ENCODE results near the gene ANKRD36. TPM values are rescaled to one million over a fixed set of nuclear protein-coding genes. Genes with fewer than 3 reads are reported as not detected.
"Not testable (repeated sequence)": the region's sequence is repeated elsewhere in the genome, so short reads cannot be mapped to it uniquely, and the experiment has no call there.

The ANKRD36 gene
- 17.0 TPM for polyA plus RNA-seq (2012; ENCODE audit: missing spikeins)

DNA sequence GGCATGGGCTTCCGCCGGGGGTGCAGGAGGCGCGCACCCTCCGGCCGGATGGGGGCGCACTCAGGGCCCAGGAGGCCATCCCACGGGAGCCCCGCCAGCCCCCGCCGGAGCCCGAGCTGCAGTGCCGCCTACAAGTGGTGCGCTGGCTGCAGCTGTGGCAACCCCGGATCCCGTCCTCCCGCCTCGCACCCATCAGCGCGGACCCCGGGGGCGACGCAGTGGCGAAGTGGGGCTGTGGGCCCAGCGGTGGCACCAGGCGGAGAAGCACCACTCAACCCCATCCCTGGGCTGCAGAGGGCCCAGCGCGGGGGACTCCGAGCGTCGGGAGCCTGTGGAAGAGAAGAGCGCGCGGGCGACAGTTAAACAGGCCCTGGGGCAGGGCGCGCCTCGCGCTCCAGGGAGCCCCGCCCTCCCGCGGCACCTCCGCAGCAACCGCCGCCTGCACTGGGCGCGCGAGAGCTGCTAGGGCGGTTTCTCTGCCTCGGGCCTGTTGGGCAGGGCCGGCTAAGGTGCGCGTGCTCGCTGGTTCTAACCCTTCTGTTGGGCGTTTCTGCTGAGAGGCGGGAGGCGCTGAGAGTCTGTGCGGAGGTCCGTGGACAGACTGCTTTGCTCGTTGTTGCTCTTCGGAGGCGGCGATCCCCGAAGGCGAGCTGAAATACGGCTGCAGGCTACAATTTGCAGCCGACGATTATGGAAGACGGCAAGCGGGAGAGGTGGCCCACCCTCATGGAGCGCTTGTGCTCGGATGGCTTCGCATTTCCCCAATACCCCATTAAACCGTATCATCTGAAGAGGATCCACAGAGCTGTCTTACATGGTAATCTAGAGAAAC lies at the start of gene ANKRD36:
ANKRD36 (plus strand) TSS at position 104 of the 832 bp plus-strand sequence; CDS start at position 691, 587 bp downstream.
- TF ChIP-seq POLR2AphosphoS5 (IDR thresholded peaks at IDR 0.05; ENCODE audit: low read depth, low read length) (peak; percentile 45; the same call in 1 of the 2 replicates), POLR2A (IDR thresholded peaks at IDR 0.05; ENCODE audit: low read depth, low read length) (peak; percentile 64; the same call in 1 of the 2 replicates)
- FAIRE-seq, result peak; percentile 9
- peak; percentile 45 for DNase-seq (ENCODE audit: insufficient read length)

DNA sequence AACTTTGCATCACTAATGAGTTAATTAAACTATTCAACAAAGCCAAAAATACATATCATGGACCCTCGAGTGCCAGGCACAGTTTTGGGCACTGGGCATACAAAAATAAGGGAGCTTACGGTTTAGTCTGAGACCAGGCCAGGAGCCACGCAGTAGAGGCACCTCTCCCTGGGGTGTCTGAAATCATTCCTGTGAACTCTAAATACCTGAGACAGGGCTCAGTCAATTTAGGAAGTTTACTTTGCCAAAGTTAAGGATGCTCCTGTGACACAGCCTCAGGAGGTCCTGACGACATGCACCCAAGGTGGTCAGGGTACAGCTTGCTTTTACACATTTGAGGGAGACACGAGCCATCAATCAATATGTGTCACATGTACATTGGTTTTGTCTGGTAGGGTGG lies 46.9 kb upstream of the ANKRD36 start:
- FAIRE-seq; DNase-seq (ENCODE audit: insufficient read length): not testable (repeated sequence)

DNA sequence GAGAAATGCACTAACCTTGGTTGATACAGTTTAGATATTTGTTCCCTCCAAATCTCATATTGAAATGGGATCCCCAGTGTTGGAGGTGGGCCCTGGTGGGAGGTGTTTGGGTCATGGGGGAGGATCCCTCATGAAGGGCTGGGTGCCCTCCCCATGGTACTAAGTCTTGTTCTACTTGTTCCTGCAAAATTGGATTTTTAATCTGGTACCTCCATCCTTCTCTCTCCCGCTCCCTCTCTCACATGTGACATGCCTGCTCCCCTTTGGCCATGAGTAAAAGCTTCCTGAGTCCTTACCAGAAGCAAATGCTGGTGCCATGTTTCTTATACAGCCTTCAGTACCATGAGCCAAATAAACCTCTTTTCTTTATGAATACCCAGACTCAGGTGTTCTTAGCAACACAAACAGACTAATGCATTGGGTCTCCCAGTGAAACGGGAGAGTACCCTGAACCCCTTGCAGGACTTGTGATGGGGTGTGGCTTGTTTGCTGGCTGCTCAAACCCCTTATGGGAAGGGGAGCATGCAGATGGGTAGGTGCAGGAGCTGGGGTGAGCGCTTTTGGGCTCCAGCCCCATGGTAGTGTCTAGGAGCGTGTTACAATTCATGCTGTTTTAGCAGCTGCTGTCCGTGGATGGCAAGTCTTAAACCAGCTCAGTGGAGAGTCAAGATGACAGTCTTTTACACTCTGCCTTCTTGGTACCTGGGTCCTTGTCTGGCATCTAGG lies 45.5 kb upstream of the ANKRD36 start:
- FAIRE-seq, result no peak
- no peak for DNase-seq (ENCODE audit: insufficient read length)
- no peak for TF ChIP-seq POLR2AphosphoS5 (IDR thresholded peaks at IDR 0.05; ENCODE audit: low read depth, low read length)
- no peak for TF ChIP-seq POLR2A (IDR thresholded peaks at IDR 0.05; ENCODE audit: low read depth, low read length)
- TF ChIP-seq TAF1 (IDR thresholded peaks at IDR 0.05; ENCODE audit: borderline replicate concordance, low read depth, low read length), result no peak

DNA sequence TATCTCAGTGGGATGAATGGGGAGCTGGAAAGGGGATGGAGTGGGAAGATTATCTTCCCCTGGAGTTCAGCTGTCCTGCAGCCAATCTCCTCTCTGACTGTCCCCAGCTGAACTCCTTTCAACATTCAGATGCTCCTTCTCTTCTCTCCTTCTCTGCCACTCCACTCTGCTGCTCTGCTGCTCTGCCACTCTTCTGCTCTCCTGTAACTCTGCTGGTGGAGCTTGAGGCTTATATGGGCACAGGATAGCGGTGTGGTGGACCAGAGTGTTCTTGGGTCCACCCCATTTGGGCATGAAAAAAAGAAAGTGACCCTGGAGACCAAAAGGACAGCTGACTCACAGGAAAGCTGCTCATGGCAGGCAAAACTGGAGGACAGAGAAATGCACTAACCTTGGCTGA lies 44.9 kb upstream of the ANKRD36 start:
- DNase-seq (ENCODE audit: insufficient read length) (no peak), FAIRE-seq (no peak)
- TF ChIP-seq POLR2AphosphoS5 (IDR thresholded peaks at IDR 0.05; ENCODE audit: low read depth, low read length), result no peak
- no peak for TF ChIP-seq TAF1 (IDR thresholded peaks at IDR 0.05; ENCODE audit: borderline replicate concordance, low read depth, low read length)
- no peak for TF ChIP-seq POLR2A (IDR thresholded peaks at IDR 0.05; ENCODE audit: low read depth, low read length)

DNA sequence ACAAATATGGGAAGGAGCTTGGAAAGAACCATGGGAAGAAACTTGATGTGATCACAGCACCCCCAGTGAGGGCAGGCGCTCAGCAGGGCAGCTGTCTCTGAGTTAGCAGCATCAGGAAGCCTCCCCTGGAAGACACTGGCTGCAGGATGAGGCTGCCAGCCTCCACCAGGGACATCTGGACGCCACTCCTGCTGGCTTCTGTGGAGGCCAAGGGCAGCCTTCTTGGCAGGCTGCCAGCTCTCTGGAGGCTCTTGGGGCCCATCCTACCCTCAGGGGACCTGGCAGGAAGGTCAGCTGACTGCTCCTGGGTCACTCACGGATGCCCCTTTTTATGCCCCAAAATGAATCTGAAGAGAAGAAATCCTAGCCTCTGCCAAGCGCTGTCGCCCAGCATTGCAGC lies 44.2 kb upstream of the ANKRD36 start:
- not testable (repeated sequence) for DNase-seq (ENCODE audit: insufficient read length); FAIRE-seq

DNA sequence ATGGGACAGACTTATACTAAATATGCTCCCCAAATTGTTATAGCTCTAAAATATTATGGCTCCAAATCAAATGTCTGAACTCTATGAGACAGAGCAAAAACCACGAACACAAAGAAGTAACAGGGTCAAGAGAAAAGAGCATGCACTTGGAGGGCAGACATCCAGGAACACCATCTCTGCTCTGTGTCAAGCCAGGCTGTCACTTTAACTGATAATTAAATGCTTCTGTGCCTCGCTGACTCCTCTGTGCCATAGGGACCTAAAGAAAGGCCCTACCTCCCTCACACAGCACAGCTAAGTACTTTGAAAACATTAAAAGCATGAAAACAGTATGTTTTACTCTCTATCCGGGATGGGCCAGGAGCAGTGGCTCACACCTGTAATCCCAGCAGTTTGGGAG lies 42.0 kb upstream of the ANKRD36 start:
- not testable (repeated sequence) for DNase-seq (ENCODE audit: insufficient read length); FAIRE-seq

DNA sequence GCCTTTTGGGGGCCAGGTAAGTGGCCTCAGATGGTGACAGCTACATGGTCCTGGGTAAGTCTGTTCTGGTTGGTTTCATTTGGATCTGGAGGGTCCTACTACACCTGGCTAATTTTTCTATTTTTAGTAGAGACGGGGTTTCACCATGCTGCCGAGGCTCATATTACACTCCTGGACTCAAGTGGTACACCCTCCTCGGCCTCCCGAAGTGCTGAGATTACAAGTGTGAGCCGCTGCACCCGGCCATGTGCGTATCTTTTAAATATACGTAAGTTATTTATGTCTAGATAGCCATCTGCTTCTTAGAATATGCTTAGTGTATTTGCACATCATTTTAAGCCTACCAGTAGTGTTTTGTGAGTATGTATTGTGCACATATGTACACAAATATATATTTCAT lies 35.7 kb upstream of the ANKRD36 start:
- not testable (repeated sequence) for FAIRE-seq; DNase-seq (ENCODE audit: insufficient read length)

DNA sequence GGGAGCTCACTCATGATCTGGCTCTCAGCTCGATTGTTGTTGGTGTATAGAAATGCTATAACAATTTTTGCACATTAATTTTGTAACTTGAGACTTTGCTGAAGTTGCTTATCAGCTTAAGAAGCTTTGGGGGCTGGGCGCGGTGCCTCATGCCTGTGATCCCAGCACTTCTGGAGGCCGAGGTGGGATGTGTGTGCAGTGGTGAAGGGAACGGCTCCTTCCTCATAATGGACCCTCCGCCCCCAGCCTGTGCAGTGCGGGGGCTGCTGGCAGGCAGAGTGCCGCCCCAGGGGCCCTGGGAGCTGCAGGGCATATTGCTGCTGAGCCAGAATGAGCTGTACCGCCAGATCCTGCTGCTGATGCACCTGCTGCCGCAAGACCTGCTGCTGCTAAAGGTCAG lies 32.1 kb upstream of the ANKRD36 start:
- not testable (repeated sequence) for DNase-seq (ENCODE audit: insufficient read length); FAIRE-seq

DNA sequence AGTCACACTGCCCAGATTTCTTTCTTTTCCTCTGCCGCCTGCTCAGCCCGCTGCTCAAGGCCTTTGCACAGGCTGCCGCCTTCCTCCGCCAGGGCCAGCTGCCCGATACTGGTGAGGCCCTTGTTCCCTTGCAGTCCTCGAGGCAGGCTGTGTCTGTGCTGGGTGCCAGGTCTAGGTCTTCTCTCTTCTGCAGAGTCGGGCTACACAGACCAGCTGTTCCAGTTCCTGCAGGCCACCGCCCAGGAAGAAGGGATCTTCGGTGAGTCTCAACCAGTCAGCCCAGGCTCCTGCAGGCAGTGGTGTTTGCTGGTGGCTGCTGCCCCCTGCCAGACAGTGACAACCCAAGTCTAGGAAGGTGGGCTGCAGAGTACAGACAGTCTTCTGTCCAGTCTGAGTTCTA lies 30.7 kb upstream of the ANKRD36 start:
- FAIRE-seq; DNase-seq (ENCODE audit: insufficient read length): not testable (repeated sequence)

DNA sequence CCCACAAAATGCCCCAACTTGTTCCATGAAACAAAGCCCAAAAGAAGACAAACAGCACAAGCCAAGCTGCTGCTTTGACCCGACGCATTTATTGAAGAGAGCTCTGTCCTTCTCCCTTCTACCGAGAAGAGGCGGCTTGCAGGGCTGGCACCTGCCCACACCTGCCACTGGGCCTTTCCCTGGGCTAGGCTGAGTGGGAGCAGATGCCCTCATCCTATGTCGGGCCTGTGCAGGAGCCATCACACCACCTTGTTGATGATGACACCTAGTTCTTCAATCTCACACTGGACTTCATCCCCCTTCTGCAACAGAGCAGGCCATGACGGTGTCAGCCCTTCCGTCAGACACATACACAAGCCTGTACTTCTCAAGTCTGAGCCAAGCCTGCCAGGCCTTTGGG lies 29.4 kb upstream of the ANKRD36 start:
- not testable (repeated sequence) for DNase-seq (ENCODE audit: insufficient read length); FAIRE-seq

DNA sequence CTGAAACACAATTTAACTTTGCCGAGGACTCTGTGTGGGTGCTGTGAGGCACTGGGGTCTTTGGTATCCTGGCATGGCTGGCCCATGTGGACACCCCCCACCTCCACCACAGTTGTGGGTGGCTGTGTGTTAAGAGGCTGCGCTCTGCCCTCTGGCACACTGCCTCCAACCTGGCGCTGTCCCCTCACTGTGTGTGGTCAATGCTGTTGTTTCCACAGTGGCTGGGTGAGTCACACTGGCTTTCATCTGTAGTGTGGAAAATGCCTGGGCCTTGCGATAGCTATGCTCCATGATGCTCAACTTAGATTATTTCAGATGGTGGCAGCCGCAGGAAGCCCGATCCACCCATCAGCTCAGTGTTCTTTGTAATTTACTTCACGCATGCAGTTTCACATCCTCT lies 27.9 kb upstream of the ANKRD36 start:
- not testable (repeated sequence) for FAIRE-seq; DNase-seq (ENCODE audit: insufficient read length)

DNA sequence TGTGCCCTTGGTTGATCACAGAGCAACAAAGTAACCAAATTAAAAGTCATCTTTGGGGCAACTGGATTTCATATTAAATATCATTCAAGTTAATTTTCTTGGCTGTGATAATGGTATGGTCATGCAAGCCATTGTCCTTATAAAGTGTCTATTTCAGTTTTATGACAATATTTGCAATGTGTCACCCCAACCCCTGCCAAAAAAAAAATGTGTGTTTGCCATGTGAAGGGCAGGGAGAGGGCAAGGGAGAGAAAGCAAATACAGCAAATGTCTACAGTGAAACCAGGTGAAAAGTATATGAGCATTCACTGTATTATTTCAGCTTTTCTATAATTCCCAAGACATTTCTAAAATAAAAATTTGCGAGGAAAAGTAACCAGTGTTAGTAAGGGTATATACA lies 24.2 kb upstream of the ANKRD36 start:
- not testable (repeated sequence) for FAIRE-seq

DNA sequence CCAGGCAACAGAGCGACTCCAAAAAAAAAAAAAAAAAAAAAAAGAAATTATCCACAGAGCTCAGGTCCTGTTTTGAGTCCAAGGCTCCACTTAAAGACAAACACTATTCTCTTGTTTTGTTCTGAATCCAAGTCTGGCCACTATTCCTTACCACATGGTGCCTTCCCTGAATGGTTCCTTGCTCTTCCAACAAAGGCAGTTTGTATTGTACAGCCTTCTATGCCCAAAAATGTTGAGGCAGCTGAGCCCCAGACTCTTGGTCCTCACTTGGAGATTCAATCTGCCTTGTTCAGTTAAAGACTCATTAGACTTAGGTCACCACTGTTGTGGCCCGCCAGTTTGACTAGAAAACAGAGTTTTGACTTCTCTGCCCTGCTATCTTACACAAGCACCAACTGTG lies 20.0 kb upstream of the ANKRD36 start:
- FAIRE-seq; DNase-seq (ENCODE audit: insufficient read length): not testable (repeated sequence)

More for the DNA sequence above, 24.2 kb upstream of the ANKRD36 start:
- not testable (repeated sequence) for DNase-seq (ENCODE audit: insufficient read length)

DNA sequence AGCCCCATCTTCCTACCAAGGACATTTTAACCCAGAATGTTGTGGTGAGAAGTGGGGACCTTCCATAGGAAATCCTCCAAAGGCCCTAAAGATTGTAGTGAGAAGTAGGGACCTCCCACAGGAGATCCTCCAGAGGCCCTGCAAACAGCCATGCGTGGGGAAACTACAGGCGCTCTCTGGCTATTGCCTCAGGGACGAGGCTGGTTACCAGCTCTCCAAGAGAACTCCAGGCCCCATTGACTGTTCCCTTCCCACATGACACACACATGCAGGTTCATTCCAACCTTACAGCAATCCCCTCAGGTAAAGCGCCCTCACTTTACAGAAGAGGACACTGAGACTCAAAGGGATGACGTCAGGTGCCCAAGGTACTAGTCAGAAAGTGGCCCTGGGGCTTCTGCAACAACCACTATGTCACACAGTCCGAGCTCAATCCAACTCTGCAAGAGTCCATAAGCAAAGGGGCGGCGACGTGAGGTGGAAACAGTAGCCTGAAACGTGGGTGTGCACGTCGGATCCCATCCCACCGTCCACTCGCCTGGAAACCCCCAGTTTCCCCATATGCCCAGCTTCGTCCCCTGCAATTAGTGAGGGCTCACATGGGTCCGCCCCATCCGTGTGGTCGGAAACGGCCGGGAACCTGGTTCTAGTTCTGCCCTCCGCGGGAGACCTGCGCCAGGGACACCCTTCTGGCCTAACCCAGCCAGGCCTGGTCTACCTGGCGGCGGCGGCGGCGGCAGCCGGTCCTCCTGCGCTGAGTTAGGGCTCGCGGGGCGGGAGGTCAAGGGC lies 18.8 kb upstream of the ANKRD36 start:
- not testable (repeated sequence) for DNase-seq (ENCODE audit: insufficient read length)
- FAIRE-seq, result peak; percentile 89

DNA sequence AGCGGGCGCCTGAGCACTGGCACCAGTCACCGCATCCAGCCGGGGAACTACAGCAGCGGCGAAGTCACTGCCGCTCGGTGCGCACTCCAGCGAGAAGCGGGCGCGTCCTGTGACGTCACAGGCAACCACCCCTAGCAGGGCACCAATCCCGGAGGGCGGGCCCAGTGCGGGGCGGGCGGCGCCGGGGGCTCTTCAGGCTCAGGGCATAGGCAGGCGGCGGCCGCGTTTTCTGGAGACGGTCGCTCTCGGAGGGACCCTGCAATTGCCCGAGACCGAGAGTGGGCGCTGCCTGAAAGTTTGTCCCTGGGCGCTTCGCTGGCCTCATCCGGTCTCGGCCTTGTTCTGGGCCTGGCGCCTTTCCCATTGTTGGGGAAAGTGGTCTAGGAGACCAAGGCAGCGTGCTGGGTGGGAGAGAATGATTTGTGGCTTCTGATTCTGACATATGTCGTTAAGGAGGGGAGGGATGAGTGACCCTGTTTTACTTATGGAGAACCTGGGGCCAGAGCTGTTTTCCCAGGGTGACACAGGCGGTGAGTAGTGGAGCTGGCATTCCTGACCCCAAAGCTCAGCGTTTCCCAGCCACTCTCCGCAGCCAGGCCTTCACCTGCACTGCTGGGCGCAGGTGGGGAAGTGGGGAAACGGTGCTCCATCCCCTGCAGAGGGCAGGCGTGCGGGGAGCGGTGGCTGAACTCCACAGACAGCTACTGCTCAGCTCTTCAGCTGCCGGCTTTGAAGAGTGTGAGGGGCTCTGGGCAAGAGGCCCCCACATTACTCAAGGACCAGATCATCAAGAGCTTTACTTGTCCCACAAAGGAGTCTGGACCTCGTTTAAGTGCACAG lies 18.0 kb upstream of the ANKRD36 start, which contains the start of gene FAHD2B:
FAHD2B (minus strand) TSS at position 111 of the 840 bp plus-strand sequence. CDS start 3,176 bp downstream, outside the sequence.
- FAIRE-seq; DNase-seq (ENCODE audit: insufficient read length): not testable (repeated sequence)
